Neural progenitor cell (in vitro differentiated cells): Measurements from ENCODE around the gene KIF25. TPM values are rescaled to one million over a fixed set of nuclear protein-coding genes. Genes with fewer than 3 reads are reported as not detected.

Experiments used
- DNase-seq: peaks from one replicate; pipeline ENCODE4 v3.0.0-alpha.2; 2016; ENCODE audit warnings: low spot score
- H2AFZ ChIP-seq: fragments of 200-600 bp; sonication (generic); replicated peaks from 2 replicates; pipeline ENCODE4 v1.6.1; 2016; ENCODE audit warnings: antibody characterized with exemption
- H3F3A ChIP-seq: fragments of 200-600 bp; sonication (generic); 2 replicates; pipeline ENCODE4 v1.6.1; 2016; ENCODE audit warnings: antibody characterized with exemption, low read depth
- H3K27ac ChIP-seq: fragments of 200-600 bp; sonication (generic); 2 replicates; pipeline ENCODE4 v1.5.1; 2016; ENCODE audit warnings: mild to moderate bottlenecking
- H3K27me3 ChIP-seq: fragments of 200-600 bp; sonication (generic); 2 replicates; pipeline ENCODE4 v1.6.1; 2016; ENCODE audit warnings: mild to moderate bottlenecking, moderate library complexity
- H3K36me3 ChIP-seq: fragments of 200-600 bp; sonication (generic); 2 replicates; pipeline ENCODE4 v1.5.1; 2016
- H3K4me1 ChIP-seq: fragments of 200-600 bp; sonication (generic); 2 replicates; pipeline ENCODE4 v1.6.1; 2016; ENCODE audit warnings: mixed run types
- H3K4me2 ChIP-seq: fragments of 200-600 bp; sonication (generic); 2 replicates; pipeline ENCODE4 v1.6.1; 2016
- H3K4me3 ChIP-seq: fragments of 200-600 bp; sonication (generic); 2 replicates; pipeline ENCODE4 v1.5.1; 2016
- H3K79me2 ChIP-seq: fragments of 200-600 bp; sonication (generic); 2 replicates; pipeline ENCODE4 v1.6.1; 2016; ENCODE audit warnings: low read depth
- H3K9ac ChIP-seq: fragments of 200-600 bp; sonication (generic); 2 replicates; pipeline ENCODE4 v1.6.1; 2016
- H3K9me3 ChIP-seq: fragments of 200-600 bp; sonication (generic); 2 replicates; pipeline ENCODE4 v1.5.1; 2016; ENCODE audit warnings: low read depth
- H4K20me1 ChIP-seq: fragments of 200-600 bp; sonication (generic); 2 replicates; pipeline ENCODE4 v1.6.1; 2016; ENCODE audit warnings: low read depth
- H3K27ac Mint-ChIP-seq: 3 replicates; pipeline ENCODE4 v1.8.0; 2021; ENCODE audit warnings: mixed read lengths
- H3K27me3 Mint-ChIP-seq: 2 replicates; pipeline ENCODE4 v1.8.0; 2022; ENCODE audit warnings: low read depth, mild to moderate bottlenecking, inconsistent platforms, moderate library complexity, mixed read lengths; ENCODE audit not compliant: insufficient read depth
- H3K36me3 Mint-ChIP-seq: 3 replicates; pipeline ENCODE4 v1.8.0; 2021; ENCODE audit warnings: mixed read lengths
- H3K4me1 Mint-ChIP-seq: 3 replicates; pipeline ENCODE4 v1.8.0; 2021; ENCODE audit warnings: mixed read lengths
- H3K4me3 Mint-ChIP-seq: 3 replicates; pipeline ENCODE4 v1.8.0; 2021; ENCODE audit warnings: mild to moderate bottlenecking, moderate library complexity, mixed read lengths
- H3K9me3 Mint-ChIP-seq: 3 replicates; pipeline ENCODE4 v1.8.0; 2020; ENCODE audit warnings: mixed read lengths
- CTCF ChIP-seq: fragments of 200-600 bp; sonication (generic); IDR thresholded peaks from 2 replicates; pipeline ENCODE4 v1.5.1; 2017; ENCODE audit warnings: antibody characterized with exemption, mild to moderate bottlenecking
- EZH2 ChIP-seq: fragments of 200-600 bp; sonication (generic); IDR thresholded peaks from 2 replicates; pipeline ENCODE4 v1.6.1; 2017; ENCODE audit warnings: antibody characterized with exemption, mild to moderate bottlenecking, moderate library complexity
- EZH2phosphoT487 ChIP-seq: fragments of 200-600 bp; sonication (generic); IDR thresholded peaks from 2 replicates; pipeline ENCODE4 v1.6.1; 2017; ENCODE audit warnings: antibody characterized with exemption
- total RNA-seq: library from RNA; depleted of rRNA; stranded (reverse); fragments of >200 nt; gene quantifications from 2 replicates; pipeline ENCODE4 v1.2.3, GENCODE V29; 2015; ENCODE audit warnings: low replicate concordance

KIF25 gene
- total RNA-seq, 1 donor from 2014 or later: 1.2 TPM

GRCh38 chr6:168042426-168043192 lies 45.1 kb downstream of the KIF25 start:
- H3F3A ChIP-seq: no peaks in the 10 kb centered on the region
- Mint-ChIP-seq H3K36me3 (no peaks in the 10 kb centered on the region), H3K9me3 (peaks cover 37% of the 10 kb centered on the region), H3K27me3 (peaks cover 2% of the 10 kb centered on the region), H3K4me1 (no peaks in the 10 kb centered on the region), H3K27ac (no peak overlapping the region), H3K4me3 (no peak overlapping the region)
- DNase-seq: no peak
- H3K27ac ChIP-seq: no peak overlapping the region
- no peak overlapping the region for H2AFZ ChIP-seq
- no peak overlapping the region for H3K4me2 ChIP-seq
- no peaks in the 10 kb centered on the region for H3K4me1 ChIP-seq
- no peak overlapping the region for H3K9ac ChIP-seq
- no peak overlapping the region for H3K4me3 ChIP-seq
- H3K79me2 ChIP-seq: no peaks in the 10 kb centered on the region
- H3K9me3 ChIP-seq: peaks cover 21% of the 10 kb centered on the region
- H3K36me3 ChIP-seq: no peaks in the 10 kb centered on the region
- TF ChIP-seq EZH2phosphoT487 (no peak), EZH2 (no peak), CTCF (no peak)
- H4K20me1 ChIP-seq: no peaks in the 10 kb centered on the region
- H3K27me3 ChIP-seq: no peaks in the 10 kb centered on the region

GRCh38 chr6:168043193-168043847 lies 45.8 kb downstream of the KIF25 start:
- H3K4me1 ChIP-seq: no peaks in the 10 kb centered on the region
- no peaks in the 10 kb centered on the region for H3F3A ChIP-seq
- Mint-ChIP-seq H3K27ac (no peak overlapping the region), H3K27me3 (peaks cover 2% of the 10 kb centered on the region), H3K4me3 (no peak overlapping the region), H3K4me1 (no peaks in the 10 kb centered on the region), H3K36me3 (no peaks in the 10 kb centered on the region), H3K9me3 (peaks cover 32% of the 10 kb centered on the region)
- DNase-seq: no peak
- H3K9me3 ChIP-seq: peaks cover 20% of the 10 kb centered on the region
- no peaks in the 10 kb centered on the region for H3K27me3 ChIP-seq
- no peaks in the 10 kb centered on the region for H4K20me1 ChIP-seq
- H2AFZ ChIP-seq: no peak overlapping the region
- no peak for TF ChIP-seq CTCF
- no peak for TF ChIP-seq EZH2phosphoT487
- no peak for TF ChIP-seq EZH2
- H3K9ac ChIP-seq: no peak overlapping the region
- H3K4me3 ChIP-seq: no peak overlapping the region
- H3K27ac ChIP-seq: no peak overlapping the region
- no peaks in the 10 kb centered on the region for H3K79me2 ChIP-seq
- H3K4me2 ChIP-seq: no peak overlapping the region
- H3K36me3 ChIP-seq: no peaks in the 10 kb centered on the region

- Histone ChIP-seq H3K9ac (no peak overlapping the region), H4K20me1 (no peaks in the 10 kb centered on the region), H3K4me3 (no peak overlapping the region), H3K79me2 (no peaks in the 10 kb centered on the region), H3K4me2 (no peak overlapping the region), H3K9me3 (peaks cover 14% of the 10 kb centered on the region), H3K27ac (no peak overlapping the region), H2AFZ (no peak overlapping the region), H3K4me1 (no peaks in the 10 kb centered on the region), H3F3A (no peaks in the 10 kb centered on the region), H3K27me3 (no peaks in the 10 kb centered on the region), H3K36me3 (no peaks in the 10 kb centered on the region)
- H3K4me1 Mint-ChIP-seq: no peaks in the 10 kb centered on the region
- no peak overlapping the region for H3K27ac Mint-ChIP-seq
- DNase-seq: no peak
- peaks cover 26% of the 10 kb centered on the region for H3K9me3 Mint-ChIP-seq
- no peak overlapping the region for H3K4me3 Mint-ChIP-seq
- TF ChIP-seq CTCF (no peak), EZH2 (no peak), EZH2phosphoT487 (no peak)
- peaks cover 2% of the 10 kb centered on the region for H3K27me3 Mint-ChIP-seq
- H3K36me3 Mint-ChIP-seq: no peaks in the 10 kb centered on the region
Observed at GRCh38 chr6:168043848-168044415, 46.5 kb downstream of the KIF25 start.
